Prostate gland (tissue), 2 donors: ENCODE results near the gene BRME1. TPM values are rescaled to one million over a fixed set of nuclear protein-coding genes. Genes with fewer than 3 reads are reported as not detected.

Experiments used
- DNase-seq: peaks from one replicate; pipeline ENCODE4 v3.0.0-alpha.2; 2019; ENCODE audit warnings: low spot score
- H3K27ac ChIP-seq, 2 donors: fragments of 200-600 bp; sonication (generic); 2 replicates each; pipeline ENCODE4 v1.5.1; 2017 to 2019
- H3K27me3 ChIP-seq: fragments of 200-600 bp; sonication (generic); replicated peaks from 2 replicates; pipeline ENCODE4 v1.5.1; 2019; ENCODE audit not compliant: insufficient read depth
- H3K36me3 ChIP-seq, 2 donors: fragments of 200-600 bp; sonication (generic); 1 replicate in 1 of 2; 2 replicates in 1 of 2; pipeline versions ENCODE4 v1.5.1 to v1.8.1; 2017 to 2019
- H3K4me1 ChIP-seq: fragments of 200-600 bp; sonication (generic); replicated peaks from 2 replicates; pipeline ENCODE4 v1.5.1; 2019
- H3K4me3 ChIP-seq, 2 donors: fragments of 200-600 bp; sonication (generic); 2 replicates each; pipeline ENCODE4 v1.5.1; 2017 to 2019
- H3K9me3 ChIP-seq: fragments of 200-600 bp; sonication (generic); 2 replicates; pipeline ENCODE4 v1.5.1; 2017
- CTCF ChIP-seq, 4 experiments: fragments of 200-600 bp in 2 of 4; fragments of 450-650 bp in 2 of 4; sonication (generic) in 2 of 4; IDR thresholded peaks; 1 replicate in 3 of 4; 2 replicates in 1 of 4; pipeline ENCODE4 v1.5.1; 2016 to 2019; ENCODE audit warnings: antibody characterized with exemption in 4 of 4, mild to moderate bottlenecking in 2 of 4, moderate library complexity in 2 of 4
- POLR2A ChIP-seq: fragments of 450-650 bp; IDR thresholded peaks from one replicate; pipeline ENCODE4 v1.6.1; 2016; ENCODE audit warnings: antibody characterized with exemption, mild to moderate bottlenecking
- POLR2AphosphoS5 ChIP-seq: sonication (generic); formaldehyde crosslinking; IDR thresholded peaks from one replicate; pipeline ENCODE4 v1.6.1; 2017; ENCODE audit warnings: antibody characterized with exemption
- WGBS: methylation state at CpG from one replicate; pipeline ENCODE4 v1.1.5; 2018; 5-methylcytosine and 5-hydroxymethylcytosine counted together
- intact Hi-C: fragments of 100-400 bp; cut with DNase I; formaldehyde crosslinking; loops from one replicate; pipeline ENCODE4 v1.14.2; 2022
- microRNA counts, 2 donors: library from miRNA; unstranded; fragments of <30 nt; microRNA quantifications; one replicate each; lab custom pipeline; 2016 to 2017
- microRNA-seq: library from miRNA; unstranded; fragments of <30 nt; microRNA quantifications from one replicate; pipeline ENCODE4, GENCODE V29; 2016
- small RNA-seq, 2 donors: library from RNA; depleted of rRNA; stranded (forward); fragments of <200 nt; gene quantifications; one replicate each; pipeline ENCODE3, GENCODE V24; 2016
- total RNA-seq, 2 donors: library from RNA; depleted of rRNA; stranded (reverse); fragments of >200 nt; gene quantifications; one replicate each; pipeline ENCODE4 v1.1.0, GENCODE V29; 2016

BRME1 gene
- total RNA-seq, 2 donors from 2014 or later, result 2.0 to 12.6 TPM

GRCh38 chr19:13834244-13835069, 71.5 kb downstream of the BRME1 start:
- WGBS, result 55% methylated on average over 14 of the region's 14 CpGs
- Histone ChIP-seq H3K27me3 (no peaks in the 10 kb centered on the region), H3K27ac (peak overlapping the region; percentile 78), H3K4me1 (peaks cover 13% of the 10 kb centered on the region), H3K4me3 (no peak overlapping the region), H3K36me3 (peaks cover 5 to 6% of the 10 kb centered on the region in 2 donors), H3K9me3 (no peaks in the 10 kb centered on the region)
- intact Hi-C loops, result loop anchor here (5.0 kb wide), 1 partner anchor 37 kb away; the partner anchor contains the start of gene ZSWIM4
- peak; percentile 7 for TF ChIP-seq POLR2A
- TF ChIP-seq POLR2AphosphoS5, result no peak
- no peak for DNase-seq

- H3K4me1 ChIP-seq, result peaks cover 13% of the 10 kb centered on the region
- H3K4me3 ChIP-seq, result peak overlapping the region; percentile 7 to 27
- H3K27ac ChIP-seq, result peak overlapping the region; percentile 78
- 7% methylated on average over 52 of the region's 59 CpGs for WGBS
- TF ChIP-seq CTCF (IDR thresholded peaks at IDR 0.05), result peak in 3 of 4 experiments; percentile 43 to 72 (median 66)
- no peak for TF ChIP-seq POLR2A
- TF ChIP-seq POLR2AphosphoS5, result peak; percentile 87
- H3K27me3 ChIP-seq, result no peaks in the 10 kb centered on the region
- peaks cover 5 to 6% of the 10 kb centered on the region in 2 donors for H3K36me3 ChIP-seq
- intact Hi-C loops, result no loop called here
- DNase-seq, result peak; percentile 95
- H3K9me3 ChIP-seq, result no peaks in the 10 kb centered on the region
Measured at GRCh38 chr19:13833330-13834243, 72.3 kb downstream of the BRME1 start.

MicroRNAs within 50 kb of the gene (microRNA counts, 767-probe panel; counts per million panel counts)
- microRNA hsa-miR-181c-5p (lab: Ali Mortazavi, UCI) (1,784 to 1,933 counts per million in 2 donors), microRNA hsa-miR-23a-3p (lab: Ali Mortazavi, UCI) (5,832 to 6,225 counts per million in 2 donors), microRNA hsa-miR-24-3p (lab: Ali Mortazavi, UCI) (2,763 to 3,832 counts per million in 2 donors), microRNA hsa-miR-27a-3p (lab: Ali Mortazavi, UCI) (1,352 to 1,866 counts per million in 2 donors)

Small RNA genes within 50 kb of the gene (microRNA-seq; reads per million reads assigned to microRNA genes)
- gene MIR181C (288 reads per million, percentile 80 among the genes with 10 or more reads in this experiment), gene MIR181D (393 reads per million, percentile 83 among the genes with 10 or more reads in this experiment)

Small RNA genes within 50 kb of the gene (small RNA-seq; reads per million reads assigned to genes)
- 219 to 276 reads per million in 2 donors for gene MIR181C
- gene MIR181D, result 165 to 193 reads per million in 2 donors

Other genes starting within 250 kb of the BRME1 start
- 10 to 100 TPM; 62.7 to 64.5 TPM for gene MRI1, start 141.6 kb downstream of the BRME1 start, total RNA-seq
- 100 to 1,000 TPM; 151 to 193 TPM for gene C19orf53, start 131.7 kb downstream of the BRME1 start, total RNA-seq
- gene ZSWIM4, start 110.7 kb downstream of the BRME1 start, total RNA-seq, result 10 to 100 TPM in 1 of 2 donors, 1 to 10 TPM in 1; 9.7 to 14.2 TPM
- gene NANOS3, start 29.0 kb downstream of the BRME1 start, total RNA-seq, result 1 to 10 TPM in 1 of 2 donors, not detected in 1; 1.5 TPM
- 10 to 100 TPM; 40.9 to 64.8 TPM for gene CC2D1A, start 84 bp upstream of the BRME1 start, total RNA-seq
- gene PODNL1, start 32.3 kb upstream of the BRME1 start, total RNA-seq, result 1 to 10 TPM in 1 of 2 donors, under 1 TPM in 1; 0.50 to 9.1 TPM
- 10 to 100 TPM; 18.6 to 47.4 TPM for gene DCAF15, start 46.4 kb upstream of the BRME1 start, total RNA-seq
- gene RFX1, start 100.2 kb upstream of the BRME1 start, total RNA-seq, result 10 to 100 TPM in 1 of 2 donors, 1 to 10 TPM in 1; 9.2 to 12.7 TPM
- not detected for gene RLN3, start 122.0 kb upstream of the BRME1 start, total RNA-seq
- gene IL27RA, start 125.6 kb upstream of the BRME1 start, total RNA-seq, result 1 to 10 TPM; 4.7 to 8.3 TPM
- gene PALM3, start 156.0 kb upstream of the BRME1 start, total RNA-seq, result 10 to 100 TPM in 1 of 2 donors, 1 to 10 TPM in 1; 1.8 to 16.1 TPM
- gene MISP3, start 166.7 kb upstream of the BRME1 start, total RNA-seq, result 10 to 100 TPM; 12.4 to 17.2 TPM
- under 1 TPM in 1 of 2 donors, not detected in 1; 0.97 TPM for gene C19orf67, start 179.7 kb upstream of the BRME1 start, total RNA-seq
- 10 to 100 TPM; 25.4 to 48.2 TPM for gene SAMD1, start 184.6 kb upstream of the BRME1 start, total RNA-seq
- 100 to 1,000 TPM in 1 of 2 donors, 10 to 100 TPM in 1; 34.8 to 106 TPM for gene PRKACA, start 211.6 kb upstream of the BRME1 start, total RNA-seq
- 10 to 100 TPM in 1 of 2 donors, 1 to 10 TPM in 1; 5.1 to 19.7 TPM for gene ASF1B, start 230.5 kb upstream of the BRME1 start, total RNA-seq